ENCODE measurements around the gene STXBP5. TPM values are rescaled to one million over a fixed set of nuclear protein-coding genes. Genes with fewer than 3 reads are reported as not detected.

The STXBP5 gene
- 100 to 1,000 TPM in 1 of 4 donors, 10 to 100 TPM in 3; 78.4 to 115 (median 90.7) TPM for total RNA-seq

DNA sequence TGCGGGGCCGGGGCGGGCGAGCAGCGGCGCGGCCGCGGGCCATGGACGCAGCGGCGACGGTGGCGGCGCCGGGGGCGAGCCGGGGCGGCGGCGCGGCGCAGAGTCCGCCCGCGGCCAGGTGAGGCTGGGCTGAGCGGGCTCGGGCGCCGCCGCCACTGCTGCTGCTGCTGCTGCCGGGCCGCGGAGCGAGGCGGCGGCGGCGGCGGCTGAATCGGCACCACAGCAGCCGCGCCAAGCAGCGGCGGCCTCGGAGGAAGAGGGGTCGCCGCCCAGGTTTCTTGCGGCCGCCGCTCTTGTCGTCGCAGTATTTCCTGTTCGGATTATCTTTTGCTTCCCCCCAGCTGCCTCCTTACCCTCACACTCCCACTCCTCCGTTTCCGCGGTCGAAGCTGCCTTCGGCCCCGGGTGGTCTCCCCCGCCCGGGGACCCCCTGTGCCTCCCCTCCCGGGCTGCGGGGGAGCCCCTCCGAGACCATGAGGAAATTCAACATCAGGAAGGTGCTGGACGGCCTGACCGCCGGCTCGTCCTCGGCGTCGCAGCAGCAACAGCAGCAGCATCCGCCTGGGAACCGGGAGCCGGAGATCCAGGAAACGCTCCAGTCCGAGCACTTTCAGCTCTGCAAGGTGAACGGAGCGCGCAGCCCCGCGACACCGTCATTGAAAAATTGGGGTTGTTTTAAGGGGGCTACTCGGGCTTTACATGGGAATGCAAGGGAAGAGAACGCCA is at the start of gene STXBP5:
Gene STXBP5 (plus strand): TSS at position 358 of the 726 bp plus-strand sequence. CDS start 116 bp downstream, at position 474.
- Histone ChIP-seq H3K4me1 (no peaks in the 10 kb centered on the region), H3K9me3 (no peaks in the 10 kb centered on the region), H3K36me3 (no peaks in the 10 kb centered on the region), H3K4me3 (peak within 1 kb of the TSS; percentile 68 to 81 (median 75)), H3K27ac (peak within 1 kb of the TSS; percentile 92 to 96 (median 94)), H3K27me3 (no peaks in the 10 kb centered on the region)
- DNase-seq = peak; percentile 58 to 77 (median 76)
- TF ChIP-seq, protein P1, sequence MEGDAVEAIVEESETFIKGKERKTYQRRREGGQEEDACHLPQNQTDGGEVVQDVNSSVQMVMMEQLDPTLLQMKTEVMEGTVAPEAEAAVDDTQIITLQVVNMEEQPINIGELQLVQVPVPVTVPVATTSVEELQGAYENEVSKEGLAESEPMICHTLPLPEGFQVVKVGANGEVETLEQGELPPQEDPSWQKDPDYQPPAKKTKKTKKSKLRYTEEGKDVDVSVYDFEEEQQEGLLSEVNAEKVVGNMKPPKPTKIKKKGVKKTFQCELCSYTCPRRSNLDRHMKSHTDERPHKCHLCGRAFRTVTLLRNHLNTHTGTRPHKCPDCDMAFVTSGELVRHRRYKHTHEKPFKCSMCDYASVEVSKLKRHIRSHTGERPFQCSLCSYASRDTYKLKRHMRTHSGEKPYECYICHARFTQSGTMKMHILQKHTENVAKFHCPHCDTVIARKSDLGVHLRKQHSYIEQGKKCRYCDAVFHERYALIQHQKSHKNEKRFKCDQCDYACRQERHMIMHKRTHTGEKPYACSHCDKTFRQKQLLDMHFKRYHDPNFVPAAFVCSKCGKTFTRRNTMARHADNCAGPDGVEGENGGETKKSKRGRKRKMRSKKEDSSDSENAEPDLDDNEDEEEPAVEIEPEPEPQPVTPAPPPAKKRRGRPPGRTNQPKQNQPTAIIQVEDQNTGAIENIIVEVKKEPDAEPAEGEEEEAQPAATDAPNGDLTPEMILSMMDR (IDR thresholded peaks at IDR 0.05) = no peak
- TF ChIP-seq POLR2A (IDR thresholded peaks at IDR 0.05) = peak in 1 of 2 donors; percentile 27

DNA sequence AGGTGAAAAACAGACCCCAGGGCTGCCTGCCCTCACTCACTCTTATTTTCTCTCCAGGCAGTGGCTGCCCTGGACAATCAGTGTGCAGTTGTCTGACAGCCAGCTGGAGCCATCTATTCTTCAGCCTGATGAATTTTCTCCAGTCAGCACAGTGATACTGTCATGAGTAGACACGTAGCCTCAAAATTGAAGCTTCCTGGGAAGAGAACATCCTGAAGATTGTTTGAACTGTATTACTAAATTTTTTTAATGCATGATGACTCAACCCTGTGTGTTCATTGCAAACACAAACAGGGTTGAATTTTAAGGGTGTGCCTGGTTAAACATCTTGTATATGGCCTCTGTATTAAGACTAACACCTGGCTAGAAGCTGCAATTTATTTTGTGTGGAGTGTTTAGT is 49.8 kb upstream of the STXBP5 start:
- DNase-seq = no peak
- Histone ChIP-seq H3K27ac (peak overlapping the region in 2 of 4 donors; percentile 44 to 55), H3K4me3 (peak overlapping the region in 2 of 4 donors; percentile 3 to 20), H3K27me3 (no peaks in the 10 kb centered on the region), H3K4me1 (peaks cover 0 to 14% (median 0%) of the 10 kb centered on the region in 4 donors), H3K36me3 (no peaks in the 10 kb centered on the region), H3K9me3 (no peaks in the 10 kb centered on the region)
- TF ChIP-seq, protein P1 (IDR thresholded peaks at IDR 0.05) = peak in 1 of 6 experiments; percentile 1
- TF ChIP-seq POLR2A (IDR thresholded peaks at IDR 0.05) = no peak

DNA sequence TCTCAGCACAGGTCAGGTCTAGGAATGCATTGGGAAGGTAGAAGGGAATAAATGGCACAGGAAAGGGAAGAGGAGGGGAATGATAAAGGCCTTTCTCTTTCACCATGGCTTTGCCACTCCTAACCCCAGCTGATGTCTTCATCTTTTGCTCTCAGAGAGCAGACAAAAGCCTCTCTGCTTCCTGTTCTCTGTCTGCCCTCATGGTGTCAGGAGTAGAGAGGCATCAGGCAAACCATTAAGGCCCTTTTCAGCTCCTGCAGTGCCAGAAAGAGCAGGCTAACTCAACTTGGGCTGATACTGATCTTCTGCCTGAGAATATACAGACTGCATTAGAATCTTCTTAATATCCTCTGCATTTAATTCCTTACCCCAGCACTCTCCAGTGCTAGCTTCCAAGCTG is 48.0 kb upstream of the STXBP5 start:
- no peaks in the 10 kb centered on the region for H3K27me3 ChIP-seq
- TF ChIP-seq POLR2A (IDR thresholded peaks at IDR 0.05) = no peak
- TF ChIP-seq, protein P1 (IDR thresholded peaks at IDR 0.05) = no peak
- no peak overlapping the region for H3K4me3 ChIP-seq
- no peaks in the 10 kb centered on the region for H3K36me3 ChIP-seq
- H3K4me1 ChIP-seq = peaks cover 0 to 7% (median 0%) of the 10 kb centered on the region in 4 donors
- no peaks in the 10 kb centered on the region for H3K9me3 ChIP-seq
- H3K27ac ChIP-seq = no peak overlapping the region
- DNase-seq = no peak

DNA sequence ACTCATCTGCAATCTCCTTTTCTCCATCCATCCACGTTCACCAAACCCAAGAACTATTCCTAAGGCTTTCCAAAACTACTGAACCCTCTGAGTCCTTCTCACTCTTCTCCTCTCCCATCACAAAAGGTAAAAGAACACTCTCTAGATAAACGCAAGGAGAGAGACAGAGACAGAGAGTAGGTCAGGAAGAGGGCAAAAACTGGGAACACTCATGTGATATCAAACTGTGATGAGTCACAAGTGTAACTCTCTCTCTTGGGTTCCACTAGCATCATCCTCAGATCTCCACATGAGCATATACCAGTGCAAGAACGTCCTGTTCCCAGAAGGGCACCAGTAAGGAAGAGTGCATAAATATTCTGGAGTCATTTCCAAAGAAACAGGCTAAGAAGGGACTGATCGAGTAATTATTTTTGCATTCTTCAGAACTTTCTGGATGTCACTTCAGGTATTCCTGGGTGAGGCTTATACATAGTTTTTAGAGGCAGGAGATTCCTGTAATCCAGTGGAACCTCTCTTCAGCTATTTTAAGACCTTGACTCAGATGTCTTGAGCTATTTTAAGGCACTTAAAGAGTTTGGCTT is 47.3 kb upstream of the STXBP5 start:
- TF ChIP-seq, protein P1 (IDR thresholded peaks at IDR 0.05) = no peak
- no peak for TF ChIP-seq POLR2A (IDR thresholded peaks at IDR 0.05)
- H3K36me3 ChIP-seq = no peaks in the 10 kb centered on the region
- peaks cover 0 to 4% (median 0%) of the 10 kb centered on the region in 4 donors for H3K4me1 ChIP-seq
- H3K27ac ChIP-seq = no peak overlapping the region
- DNase-seq = no peak
- no peaks in the 10 kb centered on the region for H3K27me3 ChIP-seq
- no peak overlapping the region for H3K4me3 ChIP-seq
- no peaks in the 10 kb centered on the region for H3K9me3 ChIP-seq

DNA sequence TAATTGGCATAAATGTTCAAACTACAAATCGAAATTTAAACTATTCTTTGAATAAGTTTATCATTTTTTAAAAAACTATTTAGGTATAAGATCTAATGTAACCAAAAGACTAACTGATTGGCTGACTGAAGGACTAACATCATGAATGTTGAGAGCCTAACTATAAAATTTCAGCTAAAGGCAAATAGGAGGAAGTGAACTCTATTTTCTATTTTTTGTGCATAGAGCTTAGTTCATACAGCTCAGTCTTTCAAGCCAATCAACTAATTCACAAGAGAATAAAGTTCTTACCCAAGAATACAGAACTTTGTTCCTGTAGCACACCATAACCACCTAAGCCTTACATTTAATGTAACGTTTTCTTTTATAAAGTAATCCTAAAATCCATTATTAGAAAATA is 46.3 kb upstream of the STXBP5 start:
- Histone ChIP-seq H3K4me1 (peaks cover 0 to 7% (median 0%) of the 10 kb centered on the region in 4 donors), H3K27ac (no peak overlapping the region), H3K4me3 (no peak overlapping the region), H3K9me3 (no peaks in the 10 kb centered on the region), H3K27me3 (no peaks in the 10 kb centered on the region), H3K36me3 (no peaks in the 10 kb centered on the region)
- no peak for DNase-seq
- TF ChIP-seq POLR2A (IDR thresholded peaks at IDR 0.05) = no peak
- TF ChIP-seq, protein P1 (IDR thresholded peaks at IDR 0.05) = no peak
